Measurements from ENCODE around the gene RASSF3. TPM values are rescaled to one million over a fixed set of nuclear protein-coding genes. Genes with fewer than 3 reads are reported as not detected.
A peak's percentile ranks its signal among the peaks of the same experiment; 100 is the strongest.

The RASSF3 gene
- total and polyA plus RNA-seq, 2 of the 13 experiments (the other 11 are each of a cell fraction or from before 2014, with no cell fraction given) = 15.5 to 16.0 TPM

DNA sequence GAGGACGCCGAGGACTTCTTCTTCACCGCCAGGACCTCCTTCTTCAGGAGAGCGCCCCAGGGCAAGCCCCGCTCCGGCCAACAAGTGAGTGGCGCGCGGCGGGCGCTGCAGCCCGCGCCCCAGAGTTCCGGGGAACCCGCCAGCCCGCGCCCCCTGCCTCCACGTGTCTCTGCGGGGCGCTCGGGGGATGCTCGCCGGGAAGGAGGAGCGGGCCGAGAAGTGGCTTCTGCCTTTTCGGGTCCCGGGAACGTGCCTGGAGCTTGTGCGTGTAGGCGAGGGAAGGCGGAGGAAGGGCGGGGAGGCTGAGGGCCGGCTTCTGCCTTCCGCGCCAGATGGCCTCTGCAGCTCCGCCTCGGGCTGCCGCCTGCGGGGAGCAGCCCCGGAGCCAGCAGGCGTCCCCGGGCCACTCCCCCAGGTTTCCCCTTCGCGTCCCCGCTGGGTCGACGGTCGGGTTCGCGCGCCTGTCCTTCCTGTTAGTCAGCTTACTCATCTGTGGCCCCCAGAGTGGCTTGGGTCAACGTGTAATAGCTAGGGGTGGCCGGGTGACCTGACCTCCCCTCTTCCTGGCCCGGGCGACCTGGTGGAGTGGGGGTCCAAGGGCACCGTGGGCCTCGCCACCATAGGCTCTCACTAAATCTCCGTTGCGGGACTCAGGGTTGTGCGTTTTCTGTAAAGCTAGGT lies 505 bp downstream of the RASSF3 start (continued):
- no peak for TF ChIP-seq NR1H2 (CRISPR knock-in tag; IDR thresholded peaks at IDR 0.05; ENCODE audit: borderline replicate concordance, low read depth)
- TF ChIP-seq KDM1A (CRISPR knock-in tag; IDR thresholded peaks at IDR 0.05) = no peak
- peak; percentile 71 for TF ChIP-seq HDAC1 (CRISPR knock-in tag; IDR thresholded peaks at IDR 0.05)
- TF ChIP-seq GPN1 (CRISPR knock-in tag; IDR thresholded peaks at IDR 0.05; ENCODE audit: borderline replicate concordance) = peak; percentile 70; the same call in 1 of the 2 replicates
- no peak; the same call in 1 of the 2 replicates for TF ChIP-seq ZNF263 (CRISPR knock-in tag; IDR thresholded peaks at IDR 0.05)
- peak; percentile 32; the same call in 1 of the 2 replicates for TF ChIP-seq ZNF816 (CRISPR knock-in tag; IDR thresholded peaks at IDR 0.05; ENCODE audit: borderline replicate concordance)
- TF ChIP-seq HNRNPUL1 (IDR thresholded peaks at IDR 0.05; ENCODE audit: low read depth, low read length) = no peak
- TF ChIP-seq SYNCRIP (IDR thresholded peaks at IDR 0.05; ENCODE audit: insufficient read depth, low read depth, low read length) = no peak
- no peak for TF ChIP-seq SMAD9 (CRISPR knock-in tag; IDR thresholded peaks at IDR 0.05)
- TF ChIP-seq, protein P1, sequence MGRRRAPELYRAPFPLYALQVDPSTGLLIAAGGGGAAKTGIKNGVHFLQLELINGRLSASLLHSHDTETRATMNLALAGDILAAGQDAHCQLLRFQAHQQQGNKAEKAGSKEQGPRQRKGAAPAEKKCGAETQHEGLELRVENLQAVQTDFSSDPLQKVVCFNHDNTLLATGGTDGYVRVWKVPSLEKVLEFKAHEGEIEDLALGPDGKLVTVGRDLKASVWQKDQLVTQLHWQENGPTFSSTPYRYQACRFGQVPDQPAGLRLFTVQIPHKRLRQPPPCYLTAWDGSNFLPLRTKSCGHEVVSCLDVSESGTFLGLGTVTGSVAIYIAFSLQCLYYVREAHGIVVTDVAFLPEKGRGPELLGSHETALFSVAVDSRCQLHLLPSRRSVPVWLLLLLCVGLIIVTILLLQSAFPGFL (CRISPR knock-in tag; IDR thresholded peaks at IDR 0.05) = no peak
- 0 out of 2 replicates have a peak, but pooled peaks have one; percentile 25 for TF ChIP-seq ZNF550 (CRISPR knock-in tag; IDR thresholded peaks at IDR 0.05; ENCODE audit: borderline replicate concordance)
- TF ChIP-seq HNRNPK (IDR thresholded peaks at IDR 0.05; ENCODE audit: low read depth, low read length, poor library complexity, severe bottlenecking) = peak; percentile 42
- TF ChIP-seq ZNF280B (CRISPR knock-in tag; IDR thresholded peaks at IDR 0.05; ENCODE audit: borderline replicate concordance) = peak; percentile 44; the same call in 1 of the 2 replicates
- TF ChIP-seq, protein P2, sequence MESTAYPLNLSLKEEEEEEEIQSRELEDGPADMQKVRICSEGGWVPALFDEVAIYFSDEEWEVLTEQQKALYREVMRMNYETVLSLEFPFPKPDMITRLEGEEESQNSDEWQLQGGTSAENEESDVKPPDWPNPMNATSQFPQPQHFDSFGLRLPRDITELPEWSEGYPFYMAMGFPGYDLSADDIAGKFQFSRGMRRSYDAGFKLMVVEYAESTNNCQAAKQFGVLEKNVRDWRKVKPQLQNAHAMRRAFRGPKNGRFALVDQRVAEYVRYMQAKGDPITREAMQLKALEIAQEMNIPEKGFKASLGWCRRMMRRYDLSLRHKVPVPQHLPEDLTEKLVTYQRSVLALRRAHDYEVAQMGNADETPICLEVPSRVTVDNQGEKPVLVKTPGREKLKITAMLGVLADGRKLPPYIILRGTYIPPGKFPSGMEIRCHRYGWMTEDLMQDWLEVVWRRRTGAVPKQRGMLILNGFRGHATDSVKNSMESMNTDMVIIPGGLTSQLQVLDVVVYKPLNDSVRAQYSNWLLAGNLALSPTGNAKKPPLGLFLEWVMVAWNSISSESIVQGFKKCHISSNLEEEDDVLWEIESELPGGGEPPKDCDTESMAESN (CRISPR knock-in tag; conservative IDR thresholded peaks at IDR 0.05) = peak; percentile 45; the same call in 1 of the 2 replicates
- no peak for TF ChIP-seq PHF5A (CRISPR knock-in tag; IDR thresholded peaks at IDR 0.05; ENCODE audit: low read depth, unreplicated experiment)
- TF ChIP-seq ZNF547 (CRISPR knock-in tag; IDR thresholded peaks at IDR 0.05) = no peak
- TF ChIP-seq MYPOP (CRISPR knock-in tag; IDR thresholded peaks at IDR 0.05) = no peak
- no peak for TF ChIP-seq HMGA1 (CRISPR knock-in tag; conservative IDR thresholded peaks at IDR 0.05)
- TF ChIP-seq, protein P3, sequence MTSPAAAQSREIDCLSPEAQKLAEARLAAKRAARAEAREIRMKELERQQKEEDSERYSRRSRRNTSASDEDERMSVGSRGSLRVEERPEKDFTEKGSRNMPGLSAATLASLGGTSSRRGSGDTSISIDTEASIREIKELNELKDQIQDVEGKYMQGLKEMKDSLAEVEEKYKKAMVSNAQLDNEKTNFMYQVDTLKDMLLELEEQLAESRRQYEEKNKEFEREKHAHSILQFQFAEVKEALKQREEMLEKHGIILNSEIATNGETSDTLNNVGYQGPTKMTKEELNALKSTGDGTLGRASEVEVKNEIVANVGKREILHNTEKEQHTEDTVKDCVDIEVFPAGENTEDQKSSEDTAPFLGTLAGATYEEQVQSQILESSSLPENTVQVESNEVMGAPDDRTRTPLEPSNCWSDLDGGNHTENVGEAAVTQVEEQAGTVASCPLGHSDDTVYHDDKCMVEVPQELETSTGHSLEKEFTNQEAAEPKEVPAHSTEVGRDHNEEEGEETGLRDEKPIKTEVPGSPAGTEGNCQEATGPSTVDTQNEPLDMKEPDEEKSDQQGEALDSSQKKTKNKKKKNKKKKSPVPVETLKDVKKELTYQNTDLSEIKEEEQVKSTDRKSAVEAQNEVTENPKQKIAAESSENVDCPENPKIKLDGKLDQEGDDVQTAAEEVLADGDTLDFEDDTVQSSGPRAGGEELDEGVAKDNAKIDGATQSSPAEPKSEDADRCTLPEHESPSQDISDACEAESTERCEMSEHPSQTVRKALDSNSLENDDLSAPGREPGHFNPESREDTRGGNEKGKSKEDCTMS (CRISPR knock-in tag; conservative IDR thresholded peaks at IDR 0.05) = no peak
- TF ChIP-seq POGZ (CRISPR knock-in tag; IDR thresholded peaks at IDR 0.05) = 0 out of 2 replicates have a peak, but pooled peaks have one; percentile 16
- no peak for TF ChIP-seq HCFC1 (IDR thresholded peaks at IDR 0.05; ENCODE audit: low read depth, low read length)
- TF ChIP-seq SMARCC2 (IDR thresholded peaks at IDR 0.05) = no peak

All from HepG2 (cell line).